GM10248 (cell line): ENCODE measurements around the gene APOL2.

Experiments
- CTCF ChIA-PET: fragments of 300-600 bp; sonication (Branson Sonifier 250); formaldehyde crosslinking; extraction: SDS; loops from one replicate; lab custom pipeline; 2021; ENCODE audit warnings: antibody characterized with exemption; lab: Yijun Ruan, JAX
- POLR2A ChIA-PET: fragments of 350-650 bp; sonication (Branson Sonifier 250); formaldehyde crosslinking; extraction: SDS; loops from one replicate; lab custom pipeline; 2020; ENCODE audit warnings: antibody characterized with exemption; lab: Yijun Ruan, JAX
- DNase-seq: peaks from one replicate; pipeline ENCODE4 v3.0.0; 2012; ENCODE audit errors: extremely low spot score
- TF ChIP-seq, protein P1 (sequence below): IDR thresholded peaks from 2 replicates; pipeline ENCODE4 v1.5.1; 2012; ENCODE audit warnings: mild to moderate bottlenecking, low read depth; ENCODE audit errors: extremely low read depth, missing control alignments, control extremely low read depth

The APOL2 gene

GRCh38 chr22:36245805-36246356 is 6.6 kb upstream of the APOL2 start:
- CTCF ChIA-PET, result no interaction called here
- TF ChIP-seq, protein P1, sequence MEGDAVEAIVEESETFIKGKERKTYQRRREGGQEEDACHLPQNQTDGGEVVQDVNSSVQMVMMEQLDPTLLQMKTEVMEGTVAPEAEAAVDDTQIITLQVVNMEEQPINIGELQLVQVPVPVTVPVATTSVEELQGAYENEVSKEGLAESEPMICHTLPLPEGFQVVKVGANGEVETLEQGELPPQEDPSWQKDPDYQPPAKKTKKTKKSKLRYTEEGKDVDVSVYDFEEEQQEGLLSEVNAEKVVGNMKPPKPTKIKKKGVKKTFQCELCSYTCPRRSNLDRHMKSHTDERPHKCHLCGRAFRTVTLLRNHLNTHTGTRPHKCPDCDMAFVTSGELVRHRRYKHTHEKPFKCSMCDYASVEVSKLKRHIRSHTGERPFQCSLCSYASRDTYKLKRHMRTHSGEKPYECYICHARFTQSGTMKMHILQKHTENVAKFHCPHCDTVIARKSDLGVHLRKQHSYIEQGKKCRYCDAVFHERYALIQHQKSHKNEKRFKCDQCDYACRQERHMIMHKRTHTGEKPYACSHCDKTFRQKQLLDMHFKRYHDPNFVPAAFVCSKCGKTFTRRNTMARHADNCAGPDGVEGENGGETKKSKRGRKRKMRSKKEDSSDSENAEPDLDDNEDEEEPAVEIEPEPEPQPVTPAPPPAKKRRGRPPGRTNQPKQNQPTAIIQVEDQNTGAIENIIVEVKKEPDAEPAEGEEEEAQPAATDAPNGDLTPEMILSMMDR, result no peak
- no peak for DNase-seq
- POLR2A ChIA-PET, result no interaction called here

DNA sequence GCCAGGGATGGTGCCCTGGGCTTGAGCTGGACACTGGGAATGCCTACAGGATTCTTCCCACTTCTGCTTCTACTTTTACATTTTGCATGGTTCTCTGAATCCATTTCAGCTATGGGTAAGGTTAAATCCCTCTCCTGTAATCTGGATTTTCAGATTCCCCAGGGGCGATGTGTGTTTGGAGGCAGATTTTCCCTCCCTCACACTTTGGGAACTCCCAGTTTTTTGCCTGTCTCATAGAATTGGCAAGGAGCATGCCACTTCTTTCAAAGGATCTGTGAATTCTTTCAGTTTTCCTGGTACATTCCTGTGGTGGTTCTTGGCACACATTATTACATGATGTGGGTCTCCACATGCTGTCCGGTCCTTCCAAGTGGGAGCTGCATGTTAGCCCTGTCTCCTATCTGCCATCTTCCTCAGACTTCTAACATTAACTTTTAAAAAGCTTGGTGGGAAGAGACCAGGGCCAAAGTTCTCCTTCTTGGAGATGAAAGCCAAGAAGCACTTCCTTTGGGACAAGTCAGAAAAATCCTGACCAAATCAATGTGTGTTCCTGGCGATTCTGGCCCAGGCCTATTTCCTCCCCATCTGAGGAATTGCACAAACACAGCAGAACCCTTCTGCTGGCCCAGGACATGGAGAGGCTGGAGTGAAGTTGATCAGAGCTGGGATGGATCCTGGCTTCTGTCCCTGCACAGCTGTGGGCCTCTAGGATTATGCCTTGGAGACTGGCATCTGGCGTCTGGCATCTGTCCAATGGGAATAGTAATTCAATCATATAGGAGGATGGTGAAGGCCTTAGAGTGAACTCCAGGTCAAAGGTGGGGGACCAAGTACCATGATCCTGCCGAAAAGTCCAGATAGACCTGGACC is 5.4 kb upstream of the APOL2 start:
- ChIA-PET CTCF (interaction anchor here (1.5 to 2.4 kb wide), 2 partner anchors 9 to 28 kb away, joined by 4 to 14 read pairs; partner anchors contain the start of gene APOL1), POLR2A (no interaction called here)
- no peak for DNase-seq
- TF ChIP-seq, protein P1, result no peak

GRCh38 chr22:36243986-36244385 is 4.7 kb upstream of the APOL2 start:
- POLR2A ChIA-PET, result no interaction called here
- TF ChIP-seq, protein P1, result no peak
- DNase-seq, result no peak
- CTCF ChIA-PET, result interaction anchor here (1.5 to 2.4 kb wide), 3 partner anchors 10 to 57 kb away, joined by 4 to 14 read pairs (median 5); partner anchors contain the start of gene APOL1

DNA sequence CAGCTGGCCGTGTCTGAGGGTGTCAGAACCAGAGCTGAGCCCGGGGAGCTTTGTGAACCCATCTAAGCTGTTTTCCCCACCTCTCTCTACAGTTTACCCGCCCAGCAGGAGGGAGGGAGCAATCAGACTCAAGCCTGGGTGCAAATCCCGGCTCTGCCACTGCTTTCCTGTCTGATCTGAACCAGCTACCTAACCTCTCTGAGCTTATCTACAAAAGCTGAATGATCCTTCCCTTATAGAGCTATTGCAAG is 252 bp downstream of the APOL2 start:
- CTCF ChIA-PET, result interaction anchor here (0.7 to 4.1 kb wide), 26 partner anchors 9 to 102 kb away, joined by 3 to 46 read pairs (median 5); partner anchors contain the start of gene APOL1
- TF ChIP-seq, protein P1, result no peak
- DNase-seq, result peak; percentile 28
- POLR2A ChIA-PET, result interaction anchor here (0.7 to 1.4 kb wide), 3 partner anchors 11 to 19 kb away, joined by 3 to 6 read pairs (median 3); no protein-coding TSS in a partner anchor

- CTCF ChIA-PET, result interaction anchor here (0.7 to 4.1 kb wide), 30 partner anchors 10 to 173 kb away, joined by 3 to 46 read pairs (median 5); partner anchors contain the start of gene APOL1
- POLR2A ChIA-PET, result interaction anchor here (0.6 to 1.4 kb wide), 2 partner anchors 16 to 243 kb away, joined by 4 to 6 read pairs; partner anchors contain the start of gene TXN2
- no peak for DNase-seq
- TF ChIP-seq, protein P1, result no peak
These were observed 766 bp downstream of the APOL2 start for GRCh38 chr22:36238373-36239149.
